Lower leg skin (tissue), 4 donors: ENCODE data around the gene PRAME. TPM values are rescaled to one million over a fixed set of nuclear protein-coding genes. Genes with fewer than 3 reads are reported as not detected.

ENCODE experiments used
- DNase-seq, 2 donors: peaks; one replicate each; pipeline ENCODE4 v3.0.0-alpha.2; 2019; ENCODE audit warnings: low spot score in 2 of 2
- H3K4me3 ChIP-seq: fragments of 200-600 bp; sonication (generic); 2 replicates; pipeline ENCODE4 v1.5.1; 2017; ENCODE audit warnings: mild to moderate bottlenecking, low read depth; ENCODE audit not compliant: poor library complexity, severe bottlenecking
- CTCF ChIP-seq, 3 donors: fragments of 450-650 bp; IDR thresholded peaks; one replicate each; pipeline ENCODE4 v1.5.1; 2016; ENCODE audit warnings: antibody characterized with exemption in 3 of 3, mild to moderate bottlenecking in 3 of 3, moderate library complexity in 2 of 3
- POLR2A ChIP-seq, 2 donors: fragments of 450-650 bp; IDR thresholded peaks; one replicate each; pipeline ENCODE4 v1.6.1; 2016 to 2017; ENCODE audit warnings: antibody characterized with exemption in 2 of 2, mild to moderate bottlenecking in 1 of 2, moderate library complexity in 1 of 2
- WGBS, 2 donors: methylation state at CpG; one replicate each; pipeline ENCODE4 v1.1.5; 2018; 5-methylcytosine and 5-hydroxymethylcytosine counted together
- intact Hi-C: fragments of 100-400 bp; cut with DNase I; formaldehyde crosslinking; loops from one replicate; pipeline ENCODE4 v1.15.0; 2023; ENCODE audit warnings: low total_unique reads
- total RNA-seq, 4 donors: library from RNA; depleted of rRNA; stranded (reverse); fragments of >200 nt; gene quantifications; one replicate each; pipeline ENCODE4 v1.1.0, GENCODE V29; 2016

The PRAME gene
- total RNA-seq, 4 donors from 2014 or later, result not detected

GRCh38 chr22:22506736-22507135 lies 52.3 kb downstream of the PRAME start:
- WGBS, 2 donors, result 100% methylated on average over 1 of the region's 1 CpG
- no peak overlapping the region for H3K4me3 ChIP-seq
- TF ChIP-seq POLR2A (IDR thresholded peaks at IDR 0.05), result no peak
- no peak for TF ChIP-seq CTCF (IDR thresholded peaks at IDR 0.05)
- intact Hi-C loops, result no loop called here
- no peak for DNase-seq

GRCh38 chr22:22498267-22498666 lies 60.8 kb downstream of the PRAME start:
- no peak for DNase-seq
- no peak for TF ChIP-seq CTCF (IDR thresholded peaks at IDR 0.05)
- TF ChIP-seq POLR2A (IDR thresholded peaks at IDR 0.05), result no peak
- WGBS, 2 donors, result 80 to 84% methylated on average over 2 of the region's 2 CpGs
- no peak overlapping the region for H3K4me3 ChIP-seq
- intact Hi-C loops, result no loop called here

Other genes starting within 250 kb of the PRAME start
- gene ZNF280B, start 50.5 kb downstream of the PRAME start, total RNA-seq, result under 1 TPM; 0.08 to 0.32 (median 0.24) TPM
- under 1 TPM in 1 of 4 donors, not detected in 3; 0.32 TPM for gene ZNF280A, start 39.0 kb downstream of the PRAME start, total RNA-seq
- not detected for gene GGTLC2, start 85.3 kb upstream of the PRAME start, total RNA-seq